ENCODE measurements around the gene IRGC. TPM values are rescaled to one million over a fixed set of nuclear protein-coding genes. Genes with fewer than 3 reads are reported as not detected.
A peak's percentile ranks its signal among the peaks of the same experiment; 100 is the strongest.

IRGC gene
- total and polyA plus RNA-seq, 9 of the 15 experiments (the other 6 are each of a cell fraction or from before 2014, with no cell fraction given): not detected

GRCh38 chr19:43760941-43761340 is 45.1 kb downstream of the IRGC start:
- BruUV-seq (replicated peaks): no TSS peak
- no peak for FAIRE-seq
- Histone ChIP-seq H4K20me1 (replicated peaks; ENCODE audit: control insufficient read depth, insufficient read depth, low read length) (no peaks in the 10 kb centered on the region), H3K4me3 (no peak overlapping the region), H3K27ac (ENCODE audit: extremely low read depth, low read depth, low read length) (no peak overlapping the region), H3K4me1 (replicated peaks in 1 of 2; ENCODE audit: control insufficient read depth in 2 of 2, insufficient read depth in 2 of 2, low read length in 2 of 2) (peaks cover 31 to 47% of the 10 kb centered on the region in 2 experiments), H3K9me3 (replicated peaks; ENCODE audit: control insufficient read depth, insufficient read depth, low read depth, low read length) (no peaks in the 10 kb centered on the region), H3K27me3 (ENCODE audit: control insufficient read depth in 2 of 2, insufficient read depth in 2 of 2, low read length in 2 of 2) (no peaks in the 10 kb centered on the region), H3K4me2 (ENCODE audit: insufficient read depth, low read length) (no peak overlapping the region), H3K79me2 (ENCODE audit: control insufficient read depth, insufficient read depth, low read length) (peaks cover 8% of the 10 kb centered on the region), H3K36me3 (ENCODE audit: control insufficient read depth, insufficient read depth, low read length) (peaks cover 15% of the 10 kb centered on the region; the same call in 2 of the 3 replicates), H3K9ac (ENCODE audit: insufficient read depth in 1 of 2, low read depth in 2 of 2, low read length in 2 of 2) (peak overlapping the region in 1 of 2 experiments; percentile 39; a peak in 1 of 4 replicates), H2AFZ (ENCODE audit: low read depth, low read length) (no peak overlapping the region), H3K9me1 (ENCODE audit: control insufficient read depth, insufficient read depth, low read length) (peaks cover 4% of the 10 kb centered on the region)
- ATAC-seq: no peak
- ChIA-PET POLR2A (interaction anchor here (0.7 kb wide), 1 partner anchor 1197 kb away, joined by 3 read pairs; no protein-coding TSS in a partner anchor), CTCF (ENCODE audit: low intra/inter-chr PET ratio) (no interaction called here)
- no peak for DNase-seq (ENCODE audit: extremely low read depth in 1 of 4, low spot score in 3 of 4)
- 77% methylated on average over 4 of the region's 4 CpGs for WGBS (ENCODE audit: insufficient coverage, low coverage, missing lambda C conversion rate)
- in situ Hi-C loops (cut with MboI) (no loop called here), intact Hi-C loops (cut with micrococcal nuclease) (no loop called here)
- no peak for TF ChIP-seq ZFP91 (CRISPR knock-in tag; IDR thresholded peaks at IDR 0.05)

- Histone ChIP-seq H3K4me2 (ENCODE audit: insufficient read depth, low read length) (no peak overlapping the region), H3K4me3 (no peak overlapping the region), H2AFZ (ENCODE audit: low read depth, low read length) (no peak overlapping the region), H3K27ac (ENCODE audit: extremely low read depth, low read depth, low read length) (no peak overlapping the region), H3K27me3 (ENCODE audit: control insufficient read depth in 2 of 2, insufficient read depth in 2 of 2, low read length in 2 of 2) (no peaks in the 10 kb centered on the region), H4K20me1 (replicated peaks; ENCODE audit: control insufficient read depth, insufficient read depth, low read length) (no peaks in the 10 kb centered on the region), H3K9me3 (replicated peaks; ENCODE audit: control insufficient read depth, insufficient read depth, low read depth, low read length) (no peaks in the 10 kb centered on the region), H3K36me3 (ENCODE audit: control insufficient read depth, insufficient read depth, low read length) (peaks cover 21% of the 10 kb centered on the region; the same call in 2 of the 3 replicates), H3K79me2 (ENCODE audit: control insufficient read depth, insufficient read depth, low read length) (no peaks in the 10 kb centered on the region; the same call in 2 of the 3 replicates), H3K9ac (ENCODE audit: insufficient read depth in 1 of 2, low read depth in 2 of 2, low read length in 2 of 2) (no peak overlapping the region), H3K9me1 (ENCODE audit: control insufficient read depth, insufficient read depth, low read length) (peaks cover 4% of the 10 kb centered on the region), H3K4me1 (replicated peaks in 1 of 2; ENCODE audit: control insufficient read depth in 2 of 2, insufficient read depth in 2 of 2, low read length in 2 of 2) (peaks cover 30 to 40% of the 10 kb centered on the region in 2 experiments)
- ATAC-seq (no peak), DNase-seq (ENCODE audit: extremely low read depth in 1 of 4, low spot score in 3 of 4) (no peak), FAIRE-seq (no peak)
- no TSS peak for BruUV-seq (replicated peaks)
- CTCF ChIA-PET (ENCODE audit: low intra/inter-chr PET ratio): no interaction called here
- 67% methylated on average over 3 of the region's 3 CpGs for WGBS (ENCODE audit: insufficient coverage, low coverage, missing lambda C conversion rate)
- TF ChIP-seq RBFOX2 (IDR thresholded peaks at IDR 0.05; ENCODE audit: low read depth, low read length): no peak
- TF ChIP-seq ZNF639 (CRISPR knock-in tag; conservative IDR thresholded peaks at IDR 0.05 in 1 of 2, IDR thresholded peaks at IDR 0.05 in 1 of 2): no peak
- TF ChIP-seq, protein P1, sequence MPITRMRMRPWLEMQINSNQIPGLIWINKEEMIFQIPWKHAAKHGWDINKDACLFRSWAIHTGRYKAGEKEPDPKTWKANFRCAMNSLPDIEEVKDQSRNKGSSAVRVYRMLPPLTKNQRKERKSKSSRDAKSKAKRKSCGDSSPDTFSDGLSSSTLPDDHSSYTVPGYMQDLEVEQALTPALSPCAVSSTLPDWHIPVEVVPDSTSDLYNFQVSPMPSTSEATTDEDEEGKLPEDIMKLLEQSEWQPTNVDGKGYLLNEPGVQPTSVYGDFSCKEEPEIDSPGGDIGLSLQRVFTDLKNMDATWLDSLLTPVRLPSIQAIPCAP (CRISPR knock-in tag; IDR thresholded peaks at IDR 0.05; ENCODE audit: borderline replicate concordance): no peak
- TF ChIP-seq ZNF146 (CRISPR knock-in tag; IDR thresholded peaks at IDR 0.05; ENCODE audit: unreplicated experiment): peak; percentile 88
- TF ChIP-seq RBM15 (IDR thresholded peaks at IDR 0.05; ENCODE audit: insufficient read depth, low read length): no peak
- TF ChIP-seq ZNF584 (CRISPR knock-in tag; IDR thresholded peaks at IDR 0.05; ENCODE audit: low read depth): no peak
- POLR2A ChIA-PET: interaction anchor here (0.6 to 6.3 kb wide), 7 partner anchors 8 to 298 kb away, joined by 3 to 50 read pairs (median 4); partner anchors contain the start of gene SMG9
- intact Hi-C loops (cut with micrococcal nuclease): no loop called here
- in situ Hi-C loops (cut with MboI): no loop called here
Observed at GRCh38 chr19:43762814-43763213, 46.9 kb downstream of the IRGC start.

All from K562 (cell line).